Activated T-helper 2 cell treated with anti-CD3 and anti-CD28 coated beads, Interferon-gamma antibody, Interleukin-2, Interleukin-4, amounts not matched to agents 10 μg/mL and 5 μg/mL and 100 μg/mL, durations not matched to agents 14 hours and 24 hours and 36 hours (primary cell): ENCODE results near the gene DSCAML1. TPM values are rescaled to one million over a fixed set of nuclear protein-coding genes. Genes with fewer than 3 reads are reported as not detected.

Experiments used
- DNase-seq: peaks from one replicate; pipeline ENCODE4 v3.0.0; 2021; ENCODE audit warnings: low spot score
- H3K27ac Mint-ChIP-seq: one replicate; pipeline ENCODE4 v1.8.0; 2021; ENCODE audit warnings: mixed read lengths
- H3K27me3 Mint-ChIP-seq: one replicate; pipeline ENCODE4 v1.8.0; 2021; ENCODE audit warnings: low read depth, mixed read lengths
- H3K36me3 Mint-ChIP-seq: one replicate; pipeline ENCODE4 v1.8.0; 2021; ENCODE audit warnings: low read depth, mixed read lengths
- H3K4me1 Mint-ChIP-seq: one replicate; pipeline ENCODE4 v1.8.0; 2021; ENCODE audit warnings: low read depth, mixed read lengths
- H3K4me3 Mint-ChIP-seq: one replicate; pipeline ENCODE4 v1.8.0; 2021; ENCODE audit warnings: low read depth, mild to moderate bottlenecking, moderate library complexity, mixed read lengths
- H3K9me3 Mint-ChIP-seq: one replicate; pipeline ENCODE4 v1.8.0; 2021; ENCODE audit warnings: mixed read lengths
- intact Hi-C: fragments of 100-400 bp; cut with micrococcal nuclease; formaldehyde crosslinking; loops from one replicate; pipeline ENCODE4 v1.15.1; 2023
- total RNA-seq: library from RNA; stranded (reverse); gene quantifications from 2 replicates; pipeline ENCODE4 v1.2.3, GENCODE V29; 2022

Gene DSCAML1
- total RNA-seq, 1 donor from 2014 or later, result not detected

- H3K27ac Mint-ChIP-seq, result no peak overlapping the region
- intact Hi-C loops, result no loop called here
- H3K9me3 Mint-ChIP-seq, result no peaks in the 10 kb centered on the region
- peaks cover 3% of the 10 kb centered on the region for H3K4me1 Mint-ChIP-seq
- H3K4me3 Mint-ChIP-seq, result no peak overlapping the region
- H3K27me3 Mint-ChIP-seq, result no peaks in the 10 kb centered on the region
- H3K36me3 Mint-ChIP-seq, result peaks cover 43% of the 10 kb centered on the region
- no peak for DNase-seq
Observed at GRCh38 chr11:117392001-117392690, 404.9 kb downstream of the DSCAML1 start.

GRCh38 chr11:117391181-117391580 is 405.8 kb downstream of the DSCAML1 start:
- intact Hi-C loops, result no loop called here
- no peaks in the 10 kb centered on the region for H3K27me3 Mint-ChIP-seq
- H3K4me3 Mint-ChIP-seq, result no peak overlapping the region
- no peak overlapping the region for H3K27ac Mint-ChIP-seq
- no peaks in the 10 kb centered on the region for H3K9me3 Mint-ChIP-seq
- no peak for DNase-seq
- peaks cover 33% of the 10 kb centered on the region for H3K36me3 Mint-ChIP-seq
- peaks cover 3% of the 10 kb centered on the region for H3K4me1 Mint-ChIP-seq

GRCh38 chr11:117390743-117391142 is 406.3 kb downstream of the DSCAML1 start:
- DNase-seq, result no peak
- H3K4me1 Mint-ChIP-seq, result peaks cover 3% of the 10 kb centered on the region
- no peak overlapping the region for H3K27ac Mint-ChIP-seq
- intact Hi-C loops, result no loop called here
- H3K36me3 Mint-ChIP-seq, result peaks cover 30% of the 10 kb centered on the region
- H3K4me3 Mint-ChIP-seq, result no peak overlapping the region
- H3K9me3 Mint-ChIP-seq, result no peaks in the 10 kb centered on the region
- H3K27me3 Mint-ChIP-seq, result no peaks in the 10 kb centered on the region

GRCh38 chr11:117387992-117388755 is 408.8 kb downstream of the DSCAML1 start:
- H3K4me3 Mint-ChIP-seq, result no peak overlapping the region
- peaks cover 11% of the 10 kb centered on the region for H3K36me3 Mint-ChIP-seq
- intact Hi-C loops, result no loop called here
- peaks cover 3% of the 10 kb centered on the region for H3K4me1 Mint-ChIP-seq
- no peaks in the 10 kb centered on the region for H3K9me3 Mint-ChIP-seq
- no peak overlapping the region for H3K27ac Mint-ChIP-seq
- no peak for DNase-seq
- H3K27me3 Mint-ChIP-seq, result no peaks in the 10 kb centered on the region

- H3K4me3 Mint-ChIP-seq, result no peak overlapping the region
- H3K27me3 Mint-ChIP-seq, result no peaks in the 10 kb centered on the region
- intact Hi-C loops, result no loop called here
- no peak overlapping the region for H3K27ac Mint-ChIP-seq
- H3K4me1 Mint-ChIP-seq, result peaks cover 3% of the 10 kb centered on the region
- no peaks in the 10 kb centered on the region for H3K9me3 Mint-ChIP-seq
- peaks cover 11% of the 10 kb centered on the region for H3K36me3 Mint-ChIP-seq
- DNase-seq, result no peak
Observed at GRCh38 chr11:117385906-117386305, 411.1 kb downstream of the DSCAML1 start.

GRCh38 chr11:117385471-117385870 is 411.5 kb downstream of the DSCAML1 start:
- Mint-ChIP-seq H3K4me3 (no peak overlapping the region), H3K27me3 (no peaks in the 10 kb centered on the region), H3K9me3 (no peaks in the 10 kb centered on the region), H3K36me3 (peaks cover 14% of the 10 kb centered on the region), H3K4me1 (peaks cover 3% of the 10 kb centered on the region), H3K27ac (no peak overlapping the region)
- no peak for DNase-seq
- intact Hi-C loops, result no loop called here

- intact Hi-C loops, result no loop called here
- Mint-ChIP-seq H3K4me1 (peaks cover under 1% of the 10 kb centered on the region), H3K9me3 (no peaks in the 10 kb centered on the region), H3K27me3 (no peaks in the 10 kb centered on the region), H3K36me3 (peaks cover 7% of the 10 kb centered on the region), H3K27ac (no peak overlapping the region), H3K4me3 (no peak overlapping the region)
- no peak for DNase-seq
Observed at GRCh38 chr11:117384045-117384444, 413.0 kb downstream of the DSCAML1 start.

GRCh38 chr11:117382746-117383145 is 414.3 kb downstream of the DSCAML1 start:
- no peak overlapping the region for H3K4me3 Mint-ChIP-seq
- H3K9me3 Mint-ChIP-seq, result no peaks in the 10 kb centered on the region
- no peaks in the 10 kb centered on the region for H3K4me1 Mint-ChIP-seq
- no peak for DNase-seq
- intact Hi-C loops, result no loop called here
- no peaks in the 10 kb centered on the region for H3K27me3 Mint-ChIP-seq
- H3K27ac Mint-ChIP-seq, result no peak overlapping the region
- peaks cover 7% of the 10 kb centered on the region for H3K36me3 Mint-ChIP-seq

GRCh38 chr11:117381481-117382387 is 415.3 kb downstream of the DSCAML1 start:
- DNase-seq, result no peak
- Mint-ChIP-seq H3K36me3 (peaks cover 7% of the 10 kb centered on the region), H3K4me3 (no peak overlapping the region), H3K27me3 (no peaks in the 10 kb centered on the region), H3K9me3 (no peaks in the 10 kb centered on the region), H3K4me1 (no peaks in the 10 kb centered on the region), H3K27ac (no peak overlapping the region)
- intact Hi-C loops, result no loop called here

GRCh38 chr11:117380676-117381075 is 416.3 kb downstream of the DSCAML1 start:
- H3K27me3 Mint-ChIP-seq, result no peaks in the 10 kb centered on the region
- H3K36me3 Mint-ChIP-seq, result peaks cover 13% of the 10 kb centered on the region
- no peaks in the 10 kb centered on the region for H3K9me3 Mint-ChIP-seq
- no peak overlapping the region for H3K4me3 Mint-ChIP-seq
- DNase-seq, result no peak
- H3K4me1 Mint-ChIP-seq, result no peaks in the 10 kb centered on the region
- H3K27ac Mint-ChIP-seq, result no peak overlapping the region
- intact Hi-C loops, result no loop called here

- DNase-seq, result no peak
- Mint-ChIP-seq H3K27ac (no peak overlapping the region), H3K4me1 (no peaks in the 10 kb centered on the region), H3K36me3 (peaks cover 17% of the 10 kb centered on the region), H3K9me3 (no peaks in the 10 kb centered on the region), H3K27me3 (no peaks in the 10 kb centered on the region), H3K4me3 (no peak overlapping the region)
- intact Hi-C loops, result no loop called here
Observed at GRCh38 chr11:117378976-117379865, 417.8 kb downstream of the DSCAML1 start.
